ENCODE measurements around the gene GPHA2.

GPHA2 gene

GRCh38 chr11:64894070-64894811 is 41.5 kb downstream of the GPHA2 start:
- Mint-ChIP-seq H3K27ac (no peak overlapping the region), H3K4me3 (no peak overlapping the region), H3K4me1 (ENCODE audit: low read depth) (peaks cover 4% of the 10 kb centered on the region), H3K27me3 (ENCODE audit: low read depth) (no peaks in the 10 kb centered on the region), H3K36me3 (ENCODE audit: low read depth) (peaks cover 6% of the 10 kb centered on the region), H3K9me3 (no peaks in the 10 kb centered on the region)

GRCh38 chr11:64893194-64894069 is 42.3 kb downstream of the GPHA2 start:
- no peaks in the 10 kb centered on the region for H3K27me3 Mint-ChIP-seq (ENCODE audit: low read depth)
- no peak overlapping the region for H3K27ac Mint-ChIP-seq
- no peaks in the 10 kb centered on the region for H3K9me3 Mint-ChIP-seq
- peaks cover 6% of the 10 kb centered on the region for H3K36me3 Mint-ChIP-seq (ENCODE audit: low read depth)
- peaks cover 4% of the 10 kb centered on the region for H3K4me1 Mint-ChIP-seq (ENCODE audit: low read depth)
- H3K4me3 Mint-ChIP-seq, result no peak overlapping the region

GRCh38 chr11:64892838-64893193 is 42.9 kb downstream of the GPHA2 start:
- no peak overlapping the region for H3K27ac Mint-ChIP-seq
- no peaks in the 10 kb centered on the region for H3K9me3 Mint-ChIP-seq
- no peak overlapping the region for H3K4me3 Mint-ChIP-seq
- peaks cover 8% of the 10 kb centered on the region for H3K4me1 Mint-ChIP-seq (ENCODE audit: low read depth)
- no peaks in the 10 kb centered on the region for H3K27me3 Mint-ChIP-seq (ENCODE audit: low read depth)
- H3K36me3 Mint-ChIP-seq (ENCODE audit: low read depth), result peaks cover 2% of the 10 kb centered on the region

DNA sequence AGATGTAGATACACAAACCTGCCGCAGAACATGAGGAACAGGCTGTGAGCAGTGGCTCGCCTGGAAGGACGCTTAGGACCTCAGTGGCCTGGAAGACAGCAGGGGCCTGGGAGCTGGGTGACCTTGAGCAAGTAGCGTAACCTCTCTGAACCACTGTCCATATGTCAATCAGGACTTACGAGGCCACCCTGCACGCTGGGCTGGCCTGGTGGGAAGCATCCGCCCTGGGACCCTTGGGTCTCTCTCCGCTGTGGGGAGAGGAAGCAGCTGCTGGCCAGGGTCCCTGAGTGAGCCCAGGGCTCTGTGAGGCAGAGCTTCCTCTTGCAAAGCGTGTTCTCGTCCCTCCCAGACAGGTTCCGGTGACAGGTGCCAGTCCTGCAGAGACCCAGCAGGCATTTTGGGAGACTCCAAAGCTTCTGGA is 43.3 kb downstream of the GPHA2 start:
- Mint-ChIP-seq H3K4me3 (no peak overlapping the region), H3K9me3 (no peaks in the 10 kb centered on the region), H3K36me3 (ENCODE audit: low read depth) (peaks cover under 1% of the 10 kb centered on the region), H3K27ac (no peak overlapping the region), H3K27me3 (ENCODE audit: low read depth) (no peaks in the 10 kb centered on the region), H3K4me1 (ENCODE audit: low read depth) (peaks cover 10% of the 10 kb centered on the region)

GRCh38 chr11:64891880-64892279 is 43.8 kb downstream of the GPHA2 start:
- Mint-ChIP-seq H3K4me1 (ENCODE audit: low read depth) (peaks cover 12% of the 10 kb centered on the region), H3K9me3 (no peaks in the 10 kb centered on the region), H3K36me3 (ENCODE audit: low read depth) (no peaks in the 10 kb centered on the region), H3K4me3 (no peak overlapping the region), H3K27me3 (ENCODE audit: low read depth) (no peaks in the 10 kb centered on the region), H3K27ac (no peak overlapping the region)

- Mint-ChIP-seq H3K4me1 (ENCODE audit: low read depth) (peaks cover 12% of the 10 kb centered on the region), H3K27ac (no peak overlapping the region), H3K27me3 (ENCODE audit: low read depth) (no peaks in the 10 kb centered on the region), H3K4me3 (no peak overlapping the region), H3K36me3 (ENCODE audit: low read depth) (no peaks in the 10 kb centered on the region), H3K9me3 (no peaks in the 10 kb centered on the region)
Measured at GRCh38 chr11:64891215-64891848, 44.4 kb downstream of the GPHA2 start.

DNA sequence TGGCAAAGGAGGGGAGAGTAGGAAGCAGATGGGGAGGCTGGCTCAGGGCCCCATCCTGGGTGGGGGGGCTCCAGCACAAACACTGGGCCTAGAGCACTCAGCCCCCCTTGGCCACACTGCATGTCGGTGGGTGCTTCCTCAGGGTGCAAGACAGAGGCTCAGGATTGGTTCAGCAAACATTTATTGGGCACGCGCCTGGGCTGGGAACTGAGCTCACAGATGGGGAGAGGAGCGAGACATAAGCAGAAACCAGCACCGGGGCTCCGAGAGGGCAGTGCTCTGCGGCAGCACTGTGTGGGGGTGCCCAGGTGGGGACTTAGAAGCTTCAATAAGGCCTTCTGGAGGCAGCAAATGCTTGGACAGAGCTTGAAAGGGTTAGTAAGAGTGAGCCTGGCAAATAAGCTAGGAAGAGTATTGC is 45.2 kb downstream of the GPHA2 start:
- Mint-ChIP-seq H3K27me3 (ENCODE audit: low read depth) (no peaks in the 10 kb centered on the region), H3K9me3 (no peaks in the 10 kb centered on the region), H3K4me3 (no peak overlapping the region), H3K36me3 (ENCODE audit: low read depth) (no peaks in the 10 kb centered on the region), H3K27ac (no peak overlapping the region), H3K4me1 (ENCODE audit: low read depth) (peaks cover 19% of the 10 kb centered on the region)

GRCh38 chr11:64888729-64889511 is 46.8 kb downstream of the GPHA2 start:
- no peak overlapping the region for H3K4me3 Mint-ChIP-seq
- H3K4me1 Mint-ChIP-seq (ENCODE audit: low read depth), result peaks cover 22% of the 10 kb centered on the region
- H3K36me3 Mint-ChIP-seq (ENCODE audit: low read depth), result no peaks in the 10 kb centered on the region
- no peaks in the 10 kb centered on the region for H3K27me3 Mint-ChIP-seq (ENCODE audit: low read depth)
- H3K9me3 Mint-ChIP-seq, result no peaks in the 10 kb centered on the region
- H3K27ac Mint-ChIP-seq, result no peak overlapping the region

DNA sequence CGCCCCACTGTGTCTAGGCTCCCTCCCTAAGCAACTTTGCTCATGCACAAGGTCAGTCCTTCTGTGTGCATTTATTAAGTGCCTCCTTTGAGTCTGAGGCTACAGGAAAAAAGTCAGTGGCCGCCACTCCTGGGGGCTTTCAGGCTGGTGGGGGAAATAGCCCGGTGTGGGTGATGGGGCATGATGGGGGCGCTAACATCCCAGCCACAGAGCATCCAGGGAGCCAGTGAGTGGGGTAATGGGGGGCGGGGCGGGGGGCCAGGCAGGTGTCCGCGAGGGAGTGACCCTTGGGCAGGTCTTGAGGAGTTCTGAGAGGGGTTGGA is 47.3 kb downstream of the GPHA2 start:
- peak overlapping the region; percentile 72 for H3K4me3 Mint-ChIP-seq
- H3K27me3 Mint-ChIP-seq (ENCODE audit: low read depth), result no peaks in the 10 kb centered on the region
- H3K9me3 Mint-ChIP-seq, result no peaks in the 10 kb centered on the region

DNA sequence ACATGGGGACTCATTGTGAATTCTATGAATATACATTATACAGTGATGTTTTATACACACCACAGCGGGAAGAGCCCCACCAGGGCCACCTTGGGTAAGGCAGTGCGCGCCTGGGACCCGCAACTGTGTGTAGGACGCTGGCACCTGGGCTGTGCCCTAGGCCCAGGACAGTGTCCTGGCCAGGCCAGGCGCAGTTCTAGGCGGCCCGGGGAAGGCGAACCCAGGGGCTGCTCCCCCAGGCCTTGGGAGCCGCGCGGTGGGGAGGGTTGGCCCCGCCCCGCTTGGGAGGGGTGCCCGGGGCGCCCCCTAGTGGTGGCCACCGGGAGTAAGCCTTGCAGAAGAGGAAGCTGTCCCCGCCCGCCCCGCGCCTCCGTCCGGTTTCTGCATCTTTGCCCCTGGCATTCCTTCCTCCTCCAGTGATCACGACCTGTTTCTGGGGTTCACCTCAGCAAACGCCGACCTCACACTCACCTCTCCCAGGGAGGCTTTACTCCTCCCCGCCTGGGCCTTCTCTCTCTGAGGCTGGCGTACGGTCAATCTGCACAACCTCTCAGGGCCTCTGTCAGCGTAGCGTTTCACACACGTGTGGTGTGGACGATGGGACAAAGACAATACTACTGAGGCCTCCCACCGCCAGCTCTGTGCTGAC is 47.8 kb downstream of the GPHA2 start:
- no peaks in the 10 kb centered on the region for H3K36me3 Mint-ChIP-seq (ENCODE audit: low read depth)
- H3K4me1 Mint-ChIP-seq (ENCODE audit: low read depth), result peaks cover 22% of the 10 kb centered on the region
- H3K27ac Mint-ChIP-seq, result peak overlapping the region; percentile 88
- H3K4me3 Mint-ChIP-seq, result peak overlapping the region; percentile 72
- no peaks in the 10 kb centered on the region for H3K27me3 Mint-ChIP-seq (ENCODE audit: low read depth)
- no peaks in the 10 kb centered on the region for H3K9me3 Mint-ChIP-seq

More for the DNA sequence above, 47.3 kb downstream of the GPHA2 start:
- peaks cover 22% of the 10 kb centered on the region for H3K4me1 Mint-ChIP-seq (ENCODE audit: low read depth)
- H3K27ac Mint-ChIP-seq, result peak overlapping the region; percentile 88
- no peaks in the 10 kb centered on the region for H3K36me3 Mint-ChIP-seq (ENCODE audit: low read depth)

DNA sequence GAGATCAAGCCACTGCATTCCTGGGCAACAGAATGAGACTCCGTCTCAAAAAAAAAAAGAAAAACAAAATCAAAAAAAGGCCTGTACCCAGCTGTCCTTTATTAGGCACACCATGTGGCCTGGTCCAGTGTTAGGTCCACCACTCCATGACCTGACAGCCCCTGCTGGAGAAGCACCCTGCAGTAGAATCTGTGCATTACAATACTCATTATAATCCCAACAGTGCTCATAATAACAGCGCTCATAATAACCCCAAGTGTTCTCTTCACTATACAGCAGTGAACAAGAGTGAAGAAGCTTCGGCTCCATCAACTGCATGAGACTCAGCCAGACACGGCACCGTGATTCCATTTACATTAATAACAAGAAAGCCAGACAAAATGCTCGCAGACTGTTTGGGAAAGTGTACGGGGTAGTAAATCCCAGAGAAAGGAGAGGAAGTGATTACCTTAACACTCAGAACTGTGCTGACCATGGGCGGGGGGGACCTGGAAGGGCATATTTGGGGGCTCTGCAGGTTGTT is 48.4 kb downstream of the GPHA2 start:
- peaks cover 22% of the 10 kb centered on the region for H3K4me1 Mint-ChIP-seq (ENCODE audit: low read depth)
- peak overlapping the region; percentile 59 for H3K27ac Mint-ChIP-seq
- H3K4me3 Mint-ChIP-seq, result peak overlapping the region; percentile 5
- H3K27me3 Mint-ChIP-seq (ENCODE audit: low read depth), result no peaks in the 10 kb centered on the region
- no peaks in the 10 kb centered on the region for H3K36me3 Mint-ChIP-seq (ENCODE audit: low read depth)
- H3K9me3 Mint-ChIP-seq, result no peaks in the 10 kb centered on the region

DNA sequence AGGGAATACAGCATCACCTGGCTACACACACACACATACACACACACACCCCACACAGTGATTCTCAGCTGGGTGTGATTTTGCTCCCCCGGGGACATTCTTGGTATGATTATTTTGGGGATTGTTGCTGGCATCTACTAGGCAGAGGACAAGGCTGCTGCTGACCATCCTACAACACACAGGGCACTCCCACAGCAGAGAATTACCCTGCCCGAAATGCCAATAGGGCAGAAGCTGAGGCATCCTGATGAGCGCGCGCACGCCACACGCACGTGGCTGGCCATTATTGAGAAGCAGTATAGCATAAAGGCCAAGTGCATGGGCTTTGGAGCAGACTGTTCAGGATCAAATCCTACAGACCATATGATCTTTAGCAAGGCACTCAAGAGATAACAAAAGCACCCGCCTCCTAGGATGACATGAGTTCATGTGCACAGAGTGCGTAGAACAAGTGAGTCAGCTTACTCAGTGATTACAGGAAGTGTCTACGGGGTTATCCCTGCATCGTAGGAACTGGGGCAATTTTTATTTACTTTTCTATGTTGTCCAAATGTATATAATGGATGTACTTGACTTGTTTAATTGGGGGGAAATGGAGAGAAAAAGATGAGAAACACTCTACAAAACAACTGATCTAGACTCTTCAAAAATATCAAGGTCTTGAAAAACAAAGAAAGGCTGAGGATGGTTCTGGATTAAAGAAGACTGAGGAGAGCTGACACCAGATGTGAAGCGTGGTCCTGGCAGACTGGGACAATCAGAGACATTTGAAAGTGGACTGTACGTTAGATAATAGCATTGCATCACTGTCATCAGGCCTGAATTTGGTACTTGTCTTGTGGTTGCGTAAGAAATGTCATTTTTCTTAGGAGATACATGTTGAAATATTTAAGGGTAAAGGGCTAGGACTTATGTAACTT is 50.1 kb downstream of the GPHA2 start:
- Mint-ChIP-seq H3K9me3 (no peaks in the 10 kb centered on the region), H3K27ac (peak overlapping the region; percentile 79), H3K36me3 (ENCODE audit: low read depth) (no peaks in the 10 kb centered on the region), H3K27me3 (ENCODE audit: low read depth) (no peaks in the 10 kb centered on the region), H3K4me1 (ENCODE audit: low read depth) (peaks cover 27% of the 10 kb centered on the region), H3K4me3 (peak overlapping the region; percentile 33)

Data from T-helper 1 cell treated with Interleukin-12 subunit alpha and Interleukin-12 subunit beta and Interleukin-4 antibody, amounts not matched to agents 30 μg/mL and 1 μg/mL, for 36 hours (primary cell).